ENCODE measurements around the gene SCT. TPM values are rescaled to one million over a fixed set of nuclear protein-coding genes. Genes with fewer than 3 reads are reported as not detected.

Gene SCT
- total RNA-seq, 1 donor from 2014 or later: not detected

DNA sequence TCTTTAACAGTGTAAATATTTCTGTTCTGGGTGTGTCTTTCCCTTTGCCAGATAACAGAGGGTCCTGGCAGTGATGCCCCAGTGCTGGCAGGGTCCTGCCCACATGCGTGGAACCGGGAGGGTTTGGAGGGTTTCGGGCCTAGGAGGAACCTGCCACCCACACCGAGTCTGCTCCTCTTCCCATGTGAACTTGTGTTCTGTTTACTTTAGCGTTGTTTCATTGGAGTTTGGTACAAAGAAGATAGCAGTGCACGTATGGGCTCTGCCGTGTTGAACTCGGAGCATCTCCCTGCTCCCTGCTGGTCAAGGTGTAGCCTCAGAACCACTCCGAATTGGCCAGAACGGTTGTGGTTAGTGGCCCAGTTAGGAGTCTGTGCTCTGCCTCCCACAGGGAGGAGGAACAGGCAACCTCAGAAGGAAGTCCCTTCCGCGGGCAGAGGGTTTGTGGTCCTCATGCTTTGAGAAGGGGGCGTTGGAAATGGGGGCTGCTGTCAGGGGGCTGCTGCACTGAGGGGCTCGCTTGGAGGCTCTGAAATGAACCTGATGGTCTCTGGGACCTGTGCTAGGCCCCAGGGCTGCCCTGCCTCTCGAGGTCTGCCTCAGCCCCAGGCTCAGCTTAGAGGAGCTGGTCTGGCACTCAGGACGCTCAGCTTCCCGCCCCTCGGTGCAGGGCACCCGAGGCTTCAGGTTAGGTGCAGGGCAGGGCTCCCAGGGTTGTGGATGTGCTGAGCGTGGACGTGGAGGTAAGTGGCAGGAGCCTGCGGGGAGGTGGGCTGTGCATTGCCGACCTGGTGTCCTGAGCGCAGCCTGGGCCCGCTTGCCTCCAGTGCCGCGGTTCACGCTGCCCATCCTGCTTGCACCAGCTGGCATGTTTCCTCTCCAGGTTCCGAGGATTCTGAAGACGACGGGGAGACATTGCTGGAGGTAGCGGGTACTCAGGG lies 40.3 kb downstream of the SCT start:
- Histone ChIP-seq H3K36me3 (peaks cover 0 to 71% of the 10 kb centered on the region in 2 donors), H3K27me3 (no peaks in the 10 kb centered on the region), H3K27ac (no peak overlapping the region), H3K4me1 (no peaks in the 10 kb centered on the region), H3K4me3 (no peak overlapping the region), H3K9me3 (no peaks in the 10 kb centered on the region)
- intact Hi-C loops (cut with DNase I): no loop called here
- TF ChIP-seq POLR2A (IDR thresholded peaks at IDR 0.05) (no peak), POLR2AphosphoS5 (IDR thresholded peaks at IDR 0.05; ENCODE audit: insufficient read depth in 1 of 2, low read depth in 1 of 2) (no peak)
- TF ChIP-seq, protein P1, sequence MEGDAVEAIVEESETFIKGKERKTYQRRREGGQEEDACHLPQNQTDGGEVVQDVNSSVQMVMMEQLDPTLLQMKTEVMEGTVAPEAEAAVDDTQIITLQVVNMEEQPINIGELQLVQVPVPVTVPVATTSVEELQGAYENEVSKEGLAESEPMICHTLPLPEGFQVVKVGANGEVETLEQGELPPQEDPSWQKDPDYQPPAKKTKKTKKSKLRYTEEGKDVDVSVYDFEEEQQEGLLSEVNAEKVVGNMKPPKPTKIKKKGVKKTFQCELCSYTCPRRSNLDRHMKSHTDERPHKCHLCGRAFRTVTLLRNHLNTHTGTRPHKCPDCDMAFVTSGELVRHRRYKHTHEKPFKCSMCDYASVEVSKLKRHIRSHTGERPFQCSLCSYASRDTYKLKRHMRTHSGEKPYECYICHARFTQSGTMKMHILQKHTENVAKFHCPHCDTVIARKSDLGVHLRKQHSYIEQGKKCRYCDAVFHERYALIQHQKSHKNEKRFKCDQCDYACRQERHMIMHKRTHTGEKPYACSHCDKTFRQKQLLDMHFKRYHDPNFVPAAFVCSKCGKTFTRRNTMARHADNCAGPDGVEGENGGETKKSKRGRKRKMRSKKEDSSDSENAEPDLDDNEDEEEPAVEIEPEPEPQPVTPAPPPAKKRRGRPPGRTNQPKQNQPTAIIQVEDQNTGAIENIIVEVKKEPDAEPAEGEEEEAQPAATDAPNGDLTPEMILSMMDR (IDR thresholded peaks at IDR 0.05): no peak
- no peak for DNase-seq (ENCODE audit: extremely low spot score in 2 of 2)

DNA sequence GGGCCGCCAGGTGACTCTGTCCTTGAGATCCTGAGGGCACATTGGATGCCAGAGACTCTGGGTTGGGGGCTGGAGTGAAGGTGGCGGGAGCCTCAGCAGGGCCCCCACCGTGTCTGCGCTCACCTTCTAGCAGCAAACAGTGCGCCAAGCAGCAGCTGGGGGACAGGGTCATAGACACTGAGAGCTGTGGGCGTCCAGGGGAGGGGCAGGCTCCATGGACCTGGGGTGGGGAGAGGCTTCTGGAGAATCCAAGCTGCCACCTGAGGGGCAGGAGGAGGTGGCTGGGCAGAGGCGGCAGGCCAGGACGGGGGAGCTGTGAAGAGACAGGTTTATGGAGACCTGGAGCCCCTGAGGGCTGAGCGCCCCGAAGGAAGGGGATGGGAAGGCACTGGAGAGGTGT lies 42.7 kb downstream of the SCT start:
- no peak for DNase-seq (ENCODE audit: extremely low spot score in 2 of 2)
- TF ChIP-seq POLR2A (IDR thresholded peaks at IDR 0.05) (no peak), POLR2AphosphoS5 (IDR thresholded peaks at IDR 0.05; ENCODE audit: insufficient read depth in 1 of 2, low read depth in 1 of 2) (no peak)
- TF ChIP-seq, protein P1 (IDR thresholded peaks at IDR 0.05): no peak
- H3K27ac ChIP-seq: no peak overlapping the region
- intact Hi-C loops (cut with DNase I): no loop called here
- peaks cover 0 to 53% of the 10 kb centered on the region in 2 donors for H3K36me3 ChIP-seq
- H3K9me3 ChIP-seq: no peaks in the 10 kb centered on the region
- H3K4me1 ChIP-seq: peaks cover 15% of the 10 kb centered on the region
- H3K4me3 ChIP-seq: no peak overlapping the region
- no peaks in the 10 kb centered on the region for H3K27me3 ChIP-seq

DNA sequence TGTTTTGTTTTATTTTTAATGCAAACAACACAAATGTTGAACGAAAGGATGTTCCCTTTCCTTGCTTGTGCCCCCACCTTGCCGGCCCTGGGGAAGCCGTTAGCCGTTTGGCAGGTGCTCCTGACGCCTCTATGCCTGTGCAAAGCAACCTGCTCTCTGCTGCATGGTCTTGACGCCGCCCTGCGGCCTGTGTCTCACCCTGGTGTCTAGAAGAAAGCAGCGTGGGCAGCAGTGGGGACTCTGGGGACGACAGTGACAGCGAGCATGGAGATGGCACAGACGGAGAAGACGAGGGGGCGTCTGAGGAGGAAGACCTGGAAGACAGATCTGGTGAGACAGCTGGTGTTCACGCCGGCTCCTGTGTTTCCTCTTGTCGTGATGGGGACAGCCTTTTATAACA lies 45.2 kb downstream of the SCT start:
- no peaks in the 10 kb centered on the region for H3K27me3 ChIP-seq
- H3K4me1 ChIP-seq: peaks cover 39% of the 10 kb centered on the region
- H3K36me3 ChIP-seq: peaks cover 0 to 28% of the 10 kb centered on the region in 2 donors
- intact Hi-C loops (cut with DNase I): no loop called here
- H3K9me3 ChIP-seq: no peaks in the 10 kb centered on the region
- no peak overlapping the region for H3K27ac ChIP-seq
- DNase-seq (ENCODE audit: extremely low spot score in 2 of 2): no peak
- no peak for TF ChIP-seq POLR2AphosphoS5 (IDR thresholded peaks at IDR 0.05; ENCODE audit: insufficient read depth in 1 of 2, low read depth in 1 of 2)
- no peak for TF ChIP-seq POLR2A (IDR thresholded peaks at IDR 0.05)
- TF ChIP-seq, protein P1 (IDR thresholded peaks at IDR 0.05): no peak
- H3K4me3 ChIP-seq: no peak overlapping the region

DNA sequence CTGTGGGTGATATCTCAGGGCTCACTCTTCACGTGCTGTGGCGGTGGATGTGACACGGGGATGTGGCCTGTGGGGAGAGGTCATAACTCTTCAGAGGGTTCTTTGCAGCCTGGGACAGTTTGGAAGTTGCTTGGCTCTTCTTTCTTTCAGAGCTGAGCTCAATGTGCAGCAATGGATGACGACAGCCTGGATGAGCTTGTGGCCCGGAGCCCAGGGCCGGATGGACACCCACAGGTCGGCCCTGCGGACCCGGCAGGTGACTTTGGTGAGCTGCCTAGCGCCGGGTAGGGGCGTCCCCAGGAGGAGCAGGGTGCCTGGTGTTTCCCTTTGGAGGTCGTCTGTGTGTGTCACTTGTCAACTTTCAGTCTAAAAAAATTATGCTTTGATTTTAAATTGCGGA lies 45.6 kb downstream of the SCT start:
- intact Hi-C loops (cut with DNase I): no loop called here
- Histone ChIP-seq H3K27ac (no peak overlapping the region), H3K4me1 (peaks cover 39% of the 10 kb centered on the region), H3K9me3 (no peaks in the 10 kb centered on the region), H3K36me3 (peaks cover 0 to 23% of the 10 kb centered on the region in 2 donors), H3K27me3 (no peaks in the 10 kb centered on the region), H3K4me3 (no peak overlapping the region)
- DNase-seq (ENCODE audit: extremely low spot score in 2 of 2): no peak
- TF ChIP-seq POLR2AphosphoS5 (IDR thresholded peaks at IDR 0.05; ENCODE audit: insufficient read depth in 1 of 2, low read depth in 1 of 2) (no peak), POLR2A (IDR thresholded peaks at IDR 0.05) (no peak)
- TF ChIP-seq, protein P1 (IDR thresholded peaks at IDR 0.05): no peak
